Measurements from ENCODE around the gene RXRA. TPM values are rescaled to one million over a fixed set of nuclear protein-coding genes. Genes with fewer than 3 reads are reported as not detected.

RXRA gene
- total and polyA plus RNA-seq, 5 donors: 48.1 to 72.3 (median 62.2) TPM

- no peaks in the 10 kb centered on the region for H3K9me3 ChIP-seq (ENCODE audit: control insufficient read depth, low read length)
- no peaks in the 10 kb centered on the region for H3K27me3 ChIP-seq (ENCODE audit: control insufficient read depth, insufficient read depth)
- peak overlapping the region; percentile 94 for H3K4me3 ChIP-seq (ENCODE audit: low read length)
- under 1% methylated on average over 83 of the region's 83 CpGs for WGBS
- peak in 1 of 2 donors; percentile 2 for ATAC-seq
- intact Hi-C loops (cut with DNase I): loop anchor here in 3 of 4 donors (2.0 to 10.0 kb wide), 3 partner anchors 110 to 152 kb away; no protein-coding TSS in a partner anchor
- DNase-seq: peak; percentile 48 to 78 (median 76)
- peak overlapping the region; percentile 71 for H3K27ac ChIP-seq (ENCODE audit: low read length)
- peaks cover 23% of the 10 kb centered on the region for H3K4me1 ChIP-seq (ENCODE audit: control insufficient read depth, insufficient read depth, low read length)
Measured at GRCh38 chr9:134326724-134327601, 708 bp downstream of the RXRA start.

GRCh38 chr9:134327671-134328231 lies 1.5 kb downstream of the RXRA start:
- 35% methylated on average over 10 of the region's 10 CpGs for WGBS
- ATAC-seq: no peak
- DNase-seq: peak in 2 of 3 donors; percentile 48 to 59
- peak overlapping the region; percentile 94 for H3K4me3 ChIP-seq (ENCODE audit: low read length)
- intact Hi-C loops (cut with DNase I): loop anchor here in 3 of 4 donors (2.0 to 10.0 kb wide), 3 partner anchors 110 to 153 kb away; no protein-coding TSS in a partner anchor
- H3K27ac ChIP-seq (ENCODE audit: low read length): peak overlapping the region; percentile 87
- H3K27me3 ChIP-seq (ENCODE audit: control insufficient read depth, insufficient read depth): no peaks in the 10 kb centered on the region
- H3K4me1 ChIP-seq (ENCODE audit: control insufficient read depth, insufficient read depth, low read length): peaks cover 31% of the 10 kb centered on the region
- no peaks in the 10 kb centered on the region for H3K9me3 ChIP-seq (ENCODE audit: control insufficient read depth, low read length)

GRCh38 chr9:134328341-134328840 lies 2.1 kb downstream of the RXRA start:
- no peaks in the 10 kb centered on the region for H3K27me3 ChIP-seq (ENCODE audit: control insufficient read depth, insufficient read depth)
- 13% methylated on average over 16 of the region's 16 CpGs for WGBS
- intact Hi-C loops (cut with DNase I): loop anchor here in 3 of 4 donors (5.0 to 10.0 kb wide), 2 partner anchors 109 to 154 kb away; no protein-coding TSS in a partner anchor
- ATAC-seq (no peak), DNase-seq (peak in 2 of 3 donors; percentile 63 to 67)
- H3K4me1 ChIP-seq (ENCODE audit: control insufficient read depth, insufficient read depth, low read length): peaks cover 35% of the 10 kb centered on the region
- peak overlapping the region; percentile 94 for H3K4me3 ChIP-seq (ENCODE audit: low read length)
- H3K9me3 ChIP-seq (ENCODE audit: control insufficient read depth, low read length): no peaks in the 10 kb centered on the region
- H3K27ac ChIP-seq (ENCODE audit: low read length): peak overlapping the region; percentile 87

- DNase-seq (peak; percentile 63 to 87 (median 85)), ATAC-seq (peak; percentile 23 to 27)
- peaks cover 40% of the 10 kb centered on the region for H3K4me1 ChIP-seq (ENCODE audit: control insufficient read depth, insufficient read depth, low read length)
- peak overlapping the region; percentile 87 for H3K27ac ChIP-seq (ENCODE audit: low read length)
- WGBS: 14% methylated on average over 31 of the region's 31 CpGs
- H3K27me3 ChIP-seq (ENCODE audit: control insufficient read depth, insufficient read depth): no peaks in the 10 kb centered on the region
- peak overlapping the region; percentile 94 for H3K4me3 ChIP-seq (ENCODE audit: low read length)
- intact Hi-C loops (cut with DNase I): loop anchor here in 3 of 4 donors (5.0 to 10.0 kb wide), 2 partner anchors 108 to 154 kb away; no protein-coding TSS in a partner anchor
- no peaks in the 10 kb centered on the region for H3K9me3 ChIP-seq (ENCODE audit: control insufficient read depth, low read length)
Measured at GRCh38 chr9:134328841-134329575, 2.8 kb downstream of the RXRA start.

GRCh38 chr9:134329576-134329855 lies 3.3 kb downstream of the RXRA start:
- no peak for ATAC-seq
- Histone ChIP-seq H3K27me3 (ENCODE audit: control insufficient read depth, insufficient read depth) (no peaks in the 10 kb centered on the region), H3K9me3 (ENCODE audit: control insufficient read depth, low read length) (no peaks in the 10 kb centered on the region), H3K4me3 (ENCODE audit: low read length) (peak overlapping the region; percentile 94), H3K27ac (ENCODE audit: low read length) (peak overlapping the region; percentile 39), H3K4me1 (ENCODE audit: control insufficient read depth, insufficient read depth, low read length) (peaks cover 40% of the 10 kb centered on the region)
- intact Hi-C loops (cut with DNase I): loop anchor here in 3 of 4 donors (5.0 to 10.0 kb wide), 2 partner anchors 108 to 155 kb away; no protein-coding TSS in a partner anchor
- 49% methylated on average over 7 of the region's 7 CpGs for WGBS
- DNase-seq: peak in 1 of 3 donors; percentile 16

- Histone ChIP-seq H3K27ac (ENCODE audit: low read length) (peak overlapping the region; percentile 39), H3K4me3 (ENCODE audit: low read length) (no peak overlapping the region), H3K27me3 (ENCODE audit: control insufficient read depth, insufficient read depth) (no peaks in the 10 kb centered on the region), H3K9me3 (ENCODE audit: control insufficient read depth, low read length) (no peaks in the 10 kb centered on the region), H3K4me1 (ENCODE audit: control insufficient read depth, insufficient read depth, low read length) (peaks cover 40% of the 10 kb centered on the region)
- WGBS: 31% methylated on average over 5 of the region's 5 CpGs
- intact Hi-C loops (cut with DNase I): loop anchor here (5.0 to 10.0 kb wide), 3 partner anchors 107 to 163 kb away; no protein-coding TSS in a partner anchor
- DNase-seq (peak; percentile 33 to 62 (median 60)), ATAC-seq (no peak)
Measured at GRCh38 chr9:134329886-134330285, 3.6 kb downstream of the RXRA start.

GRCh38 chr9:134330590-134330989 lies 4.3 kb downstream of the RXRA start:
- peaks cover 41% of the 10 kb centered on the region for H3K4me1 ChIP-seq (ENCODE audit: control insufficient read depth, insufficient read depth, low read length)
- H3K27ac ChIP-seq (ENCODE audit: low read length): no peak overlapping the region
- 89% methylated on average over 3 of the region's 3 CpGs for WGBS
- DNase-seq: peak in 1 of 3 donors; percentile 6
- no peak for ATAC-seq
- H3K27me3 ChIP-seq (ENCODE audit: control insufficient read depth, insufficient read depth): no peaks in the 10 kb centered on the region
- no peaks in the 10 kb centered on the region for H3K9me3 ChIP-seq (ENCODE audit: control insufficient read depth, low read length)
- no peak overlapping the region for H3K4me3 ChIP-seq (ENCODE audit: low read length)
- intact Hi-C loops (cut with DNase I): loop anchor here in 1 of 4 donors (5.0 kb wide), 1 partner anchor 163 kb away; no protein-coding TSS in a partner anchor

- Histone ChIP-seq H3K4me1 (ENCODE audit: control insufficient read depth, insufficient read depth, low read length) (peaks cover 48% of the 10 kb centered on the region), H3K27ac (ENCODE audit: low read length) (no peak overlapping the region), H3K27me3 (ENCODE audit: control insufficient read depth, insufficient read depth) (no peaks in the 10 kb centered on the region), H3K4me3 (ENCODE audit: low read length) (no peak overlapping the region), H3K9me3 (ENCODE audit: control insufficient read depth, low read length) (no peaks in the 10 kb centered on the region)
- 84% methylated on average over 30 of the region's 30 CpGs for WGBS
- ATAC-seq (no peak), DNase-seq (peak in 2 of 3 donors; percentile 70 to 72)
- intact Hi-C loops (cut with DNase I): loop anchor here in 1 of 4 donors (5.0 kb wide), 1 partner anchor 164 kb away; no protein-coding TSS in a partner anchor
Measured at GRCh38 chr9:134331186-134332025, 5.2 kb downstream of the RXRA start.

GRCh38 chr9:134332266-134332665 lies 6.0 kb downstream of the RXRA start:
- 71% methylated on average over 13 of the region's 13 CpGs for WGBS
- H3K4me3 ChIP-seq (ENCODE audit: low read length): no peak overlapping the region
- DNase-seq (peak in 2 of 3 donors; percentile 57 to 58), ATAC-seq (no peak)
- no peak overlapping the region for H3K27ac ChIP-seq (ENCODE audit: low read length)
- intact Hi-C loops (cut with DNase I): loop anchor here in 1 of 4 donors (5.0 kb wide), 1 partner anchor 165 kb away; no protein-coding TSS in a partner anchor
- no peaks in the 10 kb centered on the region for H3K9me3 ChIP-seq (ENCODE audit: control insufficient read depth, low read length)
- peaks cover 48% of the 10 kb centered on the region for H3K4me1 ChIP-seq (ENCODE audit: control insufficient read depth, insufficient read depth, low read length)
- H3K27me3 ChIP-seq (ENCODE audit: control insufficient read depth, insufficient read depth): no peaks in the 10 kb centered on the region

Data from right cardiac atrium (tissue), 5 donors.